Adrenal gland (tissue), 5 donors: ENCODE results near the gene BABAM2.

Experiments used
- CTCF ChIP-seq, 6 experiments: fragments of 450-650 bp in 4 of 6; fragments of 200-600 bp in 2 of 6; sonication (generic) in 1 of 6; IDR thresholded peaks; 1 replicate in 5 of 6; 2 replicates in 1 of 6; pipeline versions ENCODE4 v1.5.1 to v1.8.0; 2016 to 2021; ENCODE audit warnings: antibody characterized with exemption in 6 of 6, mild to moderate bottlenecking in 2 of 6, moderate library complexity in 1 of 6
- POLR2A ChIP-seq, 2 donors: fragments of 450-650 bp; IDR thresholded peaks; one replicate each; pipeline ENCODE4 v1.6.1; 2017; ENCODE audit warnings: antibody characterized with exemption in 2 of 2, mild to moderate bottlenecking in 2 of 2, moderate library complexity in 1 of 2
- donor health status: DM: no; HTN: no; CAD: no.

DNA sequence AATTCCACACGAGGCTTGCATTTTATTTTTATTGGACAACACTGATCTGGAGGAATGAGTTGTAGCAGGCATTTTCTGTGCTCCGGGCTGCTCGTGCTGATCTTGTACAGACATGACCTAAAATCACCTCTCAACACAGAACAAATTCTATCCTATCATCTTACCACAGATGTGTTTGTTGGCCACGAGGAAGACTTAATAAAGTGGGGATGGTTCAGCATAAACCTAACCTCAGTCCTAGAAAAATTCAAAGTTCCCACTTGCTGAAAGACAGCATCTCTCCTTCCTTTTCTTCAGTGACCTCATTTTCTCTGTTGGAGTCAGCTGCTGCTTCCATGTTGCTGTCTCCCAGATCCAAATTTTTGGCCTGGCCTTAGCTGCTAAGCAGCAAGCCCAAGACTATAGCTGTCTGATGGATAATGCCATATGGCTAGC is 45.7 kb upstream of the BABAM2 start:
- TF ChIP-seq CTCF (IDR thresholded peaks at IDR 0.05) (no peak), POLR2A (IDR thresholded peaks at IDR 0.05) (no peak)
